Epithelial cell of prostate (primary cell): Measurements from ENCODE around the gene CCDC110.

Experiments
- DNase-seq: peaks from one replicate; pipeline ENCODE4 v3.0.0-alpha.2; 2011; ENCODE audit warnings: low read depth, low spot score
- H3K27ac ChIP-seq: fragments of 450-650 bp; 2 replicates; pipeline ENCODE4 v1.5.1; 2017; ENCODE audit warnings: mild to moderate bottlenecking

Gene CCDC110

GRCh38 chr4:185479507-185479971 is 8.0 kb upstream of the CCDC110 start:
- no peak for DNase-seq
- no peak overlapping the region for H3K27ac ChIP-seq

DNA sequence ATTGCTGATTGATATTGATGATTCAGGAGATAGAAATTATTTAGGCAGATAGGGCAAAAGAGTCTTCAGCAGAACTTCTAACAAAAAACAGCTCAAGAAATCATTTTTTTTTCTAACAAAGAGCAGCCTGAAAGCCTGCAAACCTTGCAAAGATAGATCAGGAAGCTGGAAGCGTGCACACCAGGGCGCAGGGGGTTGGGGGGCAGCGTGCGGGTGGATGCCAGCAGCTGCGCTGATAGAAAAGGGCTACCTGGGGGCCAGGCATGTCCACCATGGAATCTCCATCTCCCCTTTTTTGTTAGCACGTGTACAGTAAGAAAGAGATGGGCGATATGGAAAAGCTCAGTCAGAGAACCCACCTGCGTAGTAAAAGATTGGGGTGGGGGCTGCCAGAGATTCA is 1.7 kb upstream of the CCDC110 start:
- no peak overlapping the region for H3K27ac ChIP-seq
- no peak for DNase-seq

GRCh38 chr4:185472103-185472542 is 590 bp upstream of the CCDC110 start:
- H3K27ac ChIP-seq, result no peak overlapping the region

DNA sequence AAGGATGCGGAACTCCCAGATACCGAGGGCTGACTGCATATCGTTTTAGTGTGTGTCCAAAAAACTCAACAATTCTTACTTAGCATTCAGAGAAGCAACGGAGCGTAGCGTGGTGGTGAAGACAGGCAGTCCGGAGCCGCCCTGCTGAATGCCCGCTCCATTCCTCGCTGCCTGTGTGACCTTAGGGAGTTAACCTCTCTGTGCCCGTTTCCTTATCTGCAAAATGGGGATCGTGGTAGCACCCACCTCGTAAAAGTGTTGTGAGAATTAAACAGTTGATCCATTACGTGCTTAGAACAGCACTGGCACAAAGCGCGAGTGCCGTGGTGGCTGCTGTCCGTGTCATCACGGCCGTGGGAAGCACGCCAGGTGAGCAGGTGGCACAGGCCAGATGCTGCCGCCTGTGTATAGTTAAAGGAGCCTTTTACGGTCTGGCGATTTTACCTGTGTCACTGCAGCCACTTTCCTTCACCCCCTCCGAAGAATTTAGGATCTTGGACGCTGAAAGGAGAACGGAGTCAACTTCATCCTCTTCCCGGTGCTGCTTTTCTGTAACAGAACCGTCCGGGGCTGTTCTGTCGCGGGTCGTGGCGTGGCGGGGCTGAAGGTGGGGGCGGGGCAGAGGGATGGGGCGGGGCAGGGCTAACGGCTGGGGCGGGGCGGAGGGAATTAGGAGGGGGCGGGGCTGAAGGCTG is 885 bp downstream of the CCDC110 start:
- no peak overlapping the region for H3K27ac ChIP-seq
- DNase-seq, result no peak

More at GRCh38 chr4:185472103-185472542, 590 bp upstream of the CCDC110 start:
- DNase-seq, result no peak

DNA sequence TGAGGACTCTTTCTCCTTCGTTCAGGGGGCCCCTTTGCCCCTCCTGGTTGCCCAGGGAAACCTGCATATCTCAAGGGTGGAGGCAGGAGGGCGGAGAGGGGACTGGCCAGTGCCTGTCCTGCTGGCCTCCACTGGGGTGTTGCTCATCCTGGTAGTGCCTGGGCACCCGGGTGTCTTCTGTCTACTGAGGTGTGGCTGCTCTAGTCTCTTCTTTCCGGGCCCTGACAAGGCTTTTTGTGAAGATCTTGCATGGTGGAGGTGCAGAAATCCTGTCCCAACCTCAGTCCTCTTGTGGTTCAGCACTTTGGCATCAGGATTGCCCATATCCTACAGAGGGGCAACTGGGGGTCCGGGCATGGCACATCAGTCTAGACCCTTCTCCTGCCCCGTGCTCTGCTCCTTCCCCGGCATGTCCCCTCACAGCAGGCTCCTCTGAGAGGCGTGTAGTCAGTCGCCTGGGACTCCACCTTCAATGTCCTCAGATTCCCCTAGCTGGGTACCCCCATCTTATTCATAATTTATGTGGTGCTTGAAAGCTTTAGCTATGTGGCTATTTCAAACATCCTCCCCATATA is 1.9 kb downstream of the CCDC110 start:
- DNase-seq, result no peak
- no peak overlapping the region for H3K27ac ChIP-seq

- H3K27ac ChIP-seq, result no peak overlapping the region
- DNase-seq, result no peak
Measured at GRCh38 chr4:185468999-185469398, 2.5 kb downstream of the CCDC110 start.

- H3K27ac ChIP-seq, result no peak overlapping the region
- DNase-seq, result no peak
Measured at GRCh38 chr4:185467991-185468390, 3.5 kb downstream of the CCDC110 start.

GRCh38 chr4:185467101-185467500 is 4.4 kb downstream of the CCDC110 start:
- DNase-seq, result no peak

GRCh38 chr4:185465707-185466106 is 5.8 kb downstream of the CCDC110 start:
- no peak for DNase-seq
- H3K27ac ChIP-seq, result no peak overlapping the region

More at GRCh38 chr4:185467101-185467500, 4.4 kb downstream of the CCDC110 start:
- no peak overlapping the region for H3K27ac ChIP-seq

DNA sequence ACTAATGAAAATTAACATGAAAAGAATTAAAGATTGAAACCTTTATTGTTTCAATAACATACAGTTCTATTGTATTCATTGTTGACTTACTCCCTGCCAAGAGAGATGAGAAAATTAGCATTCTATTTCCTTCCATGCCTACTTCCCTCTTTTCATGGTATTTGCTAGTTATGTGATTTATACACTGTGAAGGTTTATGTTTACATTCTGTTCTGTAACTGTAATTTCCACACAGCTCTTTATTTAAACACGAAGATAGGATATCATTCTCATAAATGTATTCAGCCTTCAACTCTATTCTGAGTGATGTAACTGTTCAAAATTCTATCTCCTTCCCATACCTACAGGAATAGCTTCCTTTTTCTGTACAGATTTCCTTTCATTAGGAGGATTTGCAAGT is 6.6 kb downstream of the CCDC110 start:
- DNase-seq, result no peak

GRCh38 chr4:185464183-185464582 is 7.3 kb downstream of the CCDC110 start:
- H3K27ac ChIP-seq, result no peak overlapping the region
- no peak for DNase-seq

More for the DNA sequence above, 6.6 kb downstream of the CCDC110 start:
- no peak overlapping the region for H3K27ac ChIP-seq

DNA sequence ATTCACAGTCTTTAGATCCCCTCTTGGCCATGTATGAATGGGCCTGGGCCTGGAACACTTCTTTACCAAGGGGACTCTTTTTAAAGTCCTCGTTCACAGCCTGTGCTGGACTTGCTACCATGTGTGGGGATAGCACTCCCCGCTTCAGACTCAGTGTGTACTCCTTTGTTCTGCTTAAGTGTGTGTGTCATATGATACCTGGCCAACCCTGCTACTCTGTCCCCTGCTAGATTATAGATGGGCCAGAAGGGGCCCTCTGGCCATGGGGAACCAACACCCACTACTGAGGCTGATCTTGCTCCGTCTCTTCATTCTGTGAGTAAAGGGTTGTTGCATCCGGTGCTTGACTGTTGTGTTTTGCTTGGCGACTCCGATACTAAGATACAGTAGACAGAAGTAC is 8.0 kb downstream of the CCDC110 start:
- H3K27ac ChIP-seq, result no peak overlapping the region
- DNase-seq, result no peak

GRCh38 chr4:185461565-185461964 is 10.0 kb downstream of the CCDC110 start:
- DNase-seq, result no peak
- H3K27ac ChIP-seq, result no peak overlapping the region

- DNase-seq, result no peak
- H3K27ac ChIP-seq, result no peak overlapping the region
Measured at GRCh38 chr4:185457136-185457535, 14.4 kb downstream of the CCDC110 start.

DNA sequence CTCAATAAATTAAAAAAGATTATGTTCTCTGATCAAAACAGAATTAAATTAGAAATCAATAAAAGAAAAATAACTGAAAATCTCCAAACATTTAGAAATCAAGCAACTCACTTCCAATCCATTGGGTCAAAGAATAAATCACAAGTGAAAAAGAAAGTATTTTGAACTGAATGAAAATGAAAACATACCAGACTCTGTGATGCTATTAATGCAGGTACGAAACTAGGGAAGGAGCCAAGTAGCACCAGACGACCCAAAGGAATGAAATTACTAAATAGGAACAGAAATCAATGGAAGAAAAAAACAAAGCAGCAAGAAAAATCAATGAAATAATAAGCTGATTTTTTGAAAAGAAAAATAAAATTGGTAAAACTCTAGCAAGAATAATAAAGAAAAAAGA is 15.4 kb downstream of the CCDC110 start:
- H3K27ac ChIP-seq, result no peak overlapping the region
- DNase-seq, result no peak

DNA sequence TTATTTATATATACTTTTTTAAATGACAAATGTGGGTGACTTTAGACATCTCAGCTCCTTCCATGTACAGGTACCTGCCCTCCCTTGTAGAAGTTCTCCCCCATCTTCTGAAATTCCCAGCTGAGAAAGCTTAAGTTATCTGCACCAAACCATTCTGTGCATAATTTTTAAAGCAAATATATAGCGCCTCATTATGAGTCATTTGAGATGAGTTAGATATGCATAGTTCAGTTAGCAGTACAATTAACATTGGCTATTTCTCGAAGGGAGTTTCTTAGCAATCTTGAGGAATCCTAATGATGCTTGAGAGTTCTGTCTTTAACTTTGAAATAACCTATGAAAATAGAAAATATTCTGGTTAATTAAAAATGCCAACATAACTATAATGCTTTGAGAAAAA is 26.3 kb downstream of the CCDC110 start:
- no peak for DNase-seq
- H3K27ac ChIP-seq, result no peak overlapping the region

- no peak overlapping the region for H3K27ac ChIP-seq
- no peak for DNase-seq
Measured at GRCh38 chr4:185441479-185441878, 30.1 kb downstream of the CCDC110 start.

DNA sequence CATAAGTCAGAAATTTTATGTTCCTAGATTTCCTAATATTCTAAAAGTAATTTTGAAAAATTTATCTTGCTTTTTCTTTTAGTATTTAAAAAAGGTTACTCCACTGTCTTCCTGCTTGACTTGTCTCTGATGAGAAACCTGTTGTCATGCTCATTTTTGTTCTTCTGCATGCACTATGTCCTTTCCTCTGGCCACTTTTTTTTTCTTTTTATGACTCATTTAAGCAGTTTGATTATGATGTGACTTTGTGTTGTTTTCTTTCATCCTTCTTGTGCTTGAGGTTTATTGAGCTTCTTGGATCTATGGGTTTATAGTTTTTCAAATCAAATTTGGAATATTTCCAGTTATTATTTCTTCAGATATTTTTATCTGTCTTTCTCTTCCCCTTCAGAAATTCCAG is 33.7 kb downstream of the CCDC110 start:
- no peak for DNase-seq
- no peak overlapping the region for H3K27ac ChIP-seq

- no peak overlapping the region for H3K27ac ChIP-seq
- DNase-seq, result no peak
Measured at GRCh38 chr4:185435466-185435865, 36.1 kb downstream of the CCDC110 start.

DNA sequence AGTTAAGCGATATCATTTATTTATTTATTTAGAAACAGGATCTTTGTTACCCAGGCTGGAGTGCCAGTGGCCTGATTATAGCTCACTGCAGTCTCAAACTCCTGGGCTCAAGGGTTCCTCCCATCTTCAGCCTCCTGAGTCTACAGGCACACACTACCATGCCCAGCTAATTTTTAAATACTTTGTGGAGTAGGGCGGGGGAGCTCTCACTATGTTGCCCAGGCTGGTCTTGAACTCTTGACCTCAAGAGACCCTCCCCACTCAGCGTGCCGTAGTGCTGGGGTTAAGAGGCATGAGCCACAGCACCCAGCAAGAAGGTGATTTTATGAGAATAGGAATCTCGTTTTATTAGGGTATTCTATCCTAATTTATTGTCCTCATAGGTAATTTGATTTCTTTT is 41.9 kb downstream of the CCDC110 start:
- DNase-seq, result no peak
- no peak overlapping the region for H3K27ac ChIP-seq

DNA sequence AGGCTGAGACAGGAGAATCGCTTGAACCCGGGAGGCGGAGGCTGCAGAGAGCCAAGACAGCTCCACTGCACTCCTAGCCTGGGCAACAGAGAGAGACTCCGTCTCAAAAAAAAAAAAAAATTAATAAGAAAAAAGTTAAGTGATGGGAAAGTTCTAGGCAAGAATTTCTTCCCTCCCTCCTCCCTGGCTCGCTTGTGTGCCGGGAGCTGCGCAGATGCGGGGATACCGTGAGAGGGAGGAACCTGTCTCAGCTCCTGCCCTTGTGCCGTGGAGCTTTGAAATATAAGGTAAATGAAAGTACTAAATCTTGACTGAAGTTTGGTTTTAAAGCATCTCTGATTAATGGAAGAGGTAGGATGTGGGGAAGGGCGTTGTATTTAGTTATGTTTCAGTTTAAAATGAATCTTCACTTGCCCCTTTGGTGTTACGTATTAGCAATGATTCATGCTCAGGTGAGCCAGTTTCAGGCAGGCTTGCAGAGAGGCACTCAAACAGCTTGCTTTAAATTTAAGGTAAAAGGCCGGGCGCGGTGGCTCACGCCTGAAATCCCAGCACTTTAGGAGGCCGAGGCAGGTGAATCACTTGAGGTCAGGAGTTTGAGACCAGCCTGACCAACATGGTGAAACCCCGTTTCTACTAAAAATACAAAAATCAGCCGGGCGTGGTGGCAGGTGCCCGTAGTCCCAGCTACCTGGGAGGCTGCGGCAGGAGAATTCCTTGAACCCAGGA is 44.4 kb downstream of the CCDC110 start:
- DNase-seq, result no peak
- no peak overlapping the region for H3K27ac ChIP-seq
